ENCODE results near the gene PHB1.
"Not testable (repeated sequence)": the region's sequence is repeated elsewhere in the genome, so short reads cannot be mapped to it uniquely, and the experiment has no call there.

The PHB1 gene

DNA sequence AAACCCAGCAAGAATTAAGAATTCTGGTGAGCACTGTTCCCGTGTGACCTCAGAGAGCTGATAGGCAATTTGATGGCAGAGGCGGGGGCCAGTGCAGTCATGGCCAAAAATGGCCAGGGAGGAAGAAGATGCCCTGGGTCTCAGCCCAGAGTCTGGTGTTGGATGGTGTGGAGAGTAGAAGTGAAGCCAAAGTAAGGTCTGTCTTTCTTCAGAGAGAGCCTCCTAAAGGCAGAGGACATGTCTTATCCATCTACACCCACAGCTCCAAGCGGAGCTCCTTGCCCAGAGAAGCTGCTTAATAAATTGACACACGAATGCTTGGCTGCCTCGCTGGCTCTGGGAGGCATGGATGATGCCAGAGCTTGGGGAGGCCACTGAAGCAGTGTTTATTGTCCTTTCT lies 32.9 kb downstream of the PHB1 start:
- DNase-seq (ENCODE audit: extremely low read depth in 1 of 2, low read depth in 1 of 2) = no peak

DNA sequence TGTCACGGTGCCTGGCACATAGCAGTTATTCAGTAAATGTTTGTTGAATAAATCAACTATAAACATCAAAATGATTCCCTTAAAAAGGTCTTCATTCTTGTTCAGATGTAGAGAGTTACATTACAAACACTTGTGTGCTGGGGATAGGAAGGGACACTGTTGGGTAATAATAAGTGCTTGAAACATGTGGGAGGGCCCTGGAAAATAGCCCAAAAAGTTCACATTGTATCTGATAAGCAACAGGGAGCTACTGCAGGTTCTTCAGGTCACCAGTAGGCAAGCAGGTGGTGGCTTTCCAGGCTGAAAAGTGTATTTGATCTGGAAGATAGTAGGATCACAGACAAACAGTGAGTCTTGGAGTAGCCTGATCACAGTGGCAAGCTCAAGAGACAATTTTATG lies 33.6 kb downstream of the PHB1 start:
- no peak for DNase-seq (ENCODE audit: extremely low read depth in 1 of 2, low read depth in 1 of 2)

DNA sequence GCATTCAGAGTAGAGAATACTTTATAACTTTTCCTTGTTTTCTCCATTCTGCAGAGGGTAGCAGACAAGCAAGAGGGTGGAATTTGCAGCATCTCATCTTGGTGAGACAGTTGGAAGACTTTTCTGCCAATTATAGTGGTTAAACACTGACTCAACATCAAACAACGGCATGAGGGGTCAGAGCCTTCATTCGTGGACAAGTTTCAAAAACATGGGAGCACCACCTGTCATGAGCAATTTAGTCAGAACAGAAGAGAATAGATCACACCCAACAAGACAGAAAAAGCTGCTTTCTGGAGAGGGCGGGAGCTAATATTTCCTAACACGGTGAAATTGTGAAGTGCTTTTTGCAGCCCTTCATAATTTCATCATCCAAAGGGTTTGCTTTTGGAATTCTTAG lies 34.8 kb downstream of the PHB1 start:
- no peak for DNase-seq (ENCODE audit: extremely low read depth in 1 of 2, low read depth in 1 of 2)

DNA sequence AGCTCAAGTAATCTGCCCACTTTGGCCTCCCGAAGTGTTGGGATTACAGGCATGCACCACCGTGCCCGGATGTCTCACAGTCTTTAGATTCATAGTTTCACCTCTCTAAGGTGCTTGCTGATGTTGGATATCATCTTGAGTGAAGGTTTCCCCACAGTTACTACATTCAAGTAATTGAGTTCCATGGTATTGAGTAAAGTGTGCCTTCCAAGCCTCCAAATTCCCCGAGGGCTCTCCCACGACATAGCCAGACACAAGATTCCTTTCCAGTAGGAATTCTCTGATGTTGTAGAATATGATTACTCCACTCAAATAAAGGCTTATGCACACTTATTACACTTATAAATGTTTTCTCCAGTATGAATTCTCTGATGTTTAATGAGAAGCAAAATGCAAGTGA lies 36.4 kb downstream of the PHB1 start:
- DNase-seq (ENCODE audit: extremely low read depth in 1 of 2, low read depth in 1 of 2) = no peak

DNA sequence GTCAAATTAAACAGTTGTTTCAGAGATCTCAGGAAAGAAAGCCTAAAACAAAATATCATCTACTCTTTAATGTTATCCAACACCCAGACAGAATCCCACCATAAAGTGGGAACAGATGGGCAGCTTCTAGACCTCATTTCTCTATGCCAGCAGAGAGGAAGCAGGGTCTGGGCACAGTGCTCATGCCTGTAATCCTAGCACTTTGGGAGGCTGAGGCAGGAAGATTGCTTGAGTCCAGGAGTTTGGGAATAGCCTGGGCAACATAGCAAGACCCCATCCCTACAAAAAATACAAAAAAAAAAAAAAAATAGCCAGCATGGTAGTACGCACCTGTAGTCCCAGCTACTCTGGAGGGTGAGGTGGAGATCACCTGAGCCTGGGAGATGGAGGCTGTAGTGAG lies 39.1 kb downstream of the PHB1 start:
- DNase-seq (ENCODE audit: extremely low read depth in 1 of 2, low read depth in 1 of 2) = no peak

DNA sequence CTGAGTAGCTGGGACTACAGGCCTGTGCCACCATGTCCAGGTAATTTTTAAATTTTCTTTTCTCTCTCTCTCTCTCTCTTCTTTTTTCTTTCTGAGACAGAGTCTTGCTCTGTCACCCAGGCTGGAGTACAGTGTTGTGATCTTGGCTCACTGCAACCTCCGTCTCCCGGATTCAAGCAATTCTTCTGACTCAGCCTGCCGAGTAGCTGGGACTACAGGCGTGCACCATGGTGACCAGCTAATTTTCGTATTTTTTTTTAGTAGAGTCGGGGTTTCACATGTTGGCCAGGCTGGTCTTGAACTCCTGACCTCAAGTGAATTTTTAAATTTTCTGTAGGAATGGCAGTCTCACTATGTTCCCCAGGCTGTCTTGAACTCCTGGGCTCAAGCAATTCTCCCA lies 41.6 kb downstream of the PHB1 start:
- DNase-seq (ENCODE audit: extremely low read depth in 1 of 2, low read depth in 1 of 2) = no peak

DNA sequence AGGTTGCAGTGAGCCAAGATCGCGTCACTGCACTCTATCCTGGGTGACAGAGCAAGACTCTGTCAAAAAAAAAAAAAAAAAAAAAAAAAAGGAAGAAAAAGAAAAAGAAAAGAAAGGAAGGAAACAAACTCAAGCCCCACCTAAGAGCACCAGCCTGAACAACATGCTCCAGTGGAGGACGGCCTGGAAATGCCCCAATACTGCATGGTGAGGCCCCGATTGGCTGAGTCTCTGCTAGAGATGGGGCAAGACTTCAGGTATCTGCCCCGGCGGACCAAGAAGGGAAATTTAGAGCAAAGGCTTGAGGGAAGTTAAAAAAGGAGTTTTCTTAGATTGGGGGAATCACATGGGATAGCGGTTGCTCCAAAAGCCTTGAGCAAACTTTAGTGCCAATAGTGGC lies 42.3 kb downstream of the PHB1 start:
- DNase-seq (ENCODE audit: extremely low read depth in 1 of 2, low read depth in 1 of 2) = no peak

DNA sequence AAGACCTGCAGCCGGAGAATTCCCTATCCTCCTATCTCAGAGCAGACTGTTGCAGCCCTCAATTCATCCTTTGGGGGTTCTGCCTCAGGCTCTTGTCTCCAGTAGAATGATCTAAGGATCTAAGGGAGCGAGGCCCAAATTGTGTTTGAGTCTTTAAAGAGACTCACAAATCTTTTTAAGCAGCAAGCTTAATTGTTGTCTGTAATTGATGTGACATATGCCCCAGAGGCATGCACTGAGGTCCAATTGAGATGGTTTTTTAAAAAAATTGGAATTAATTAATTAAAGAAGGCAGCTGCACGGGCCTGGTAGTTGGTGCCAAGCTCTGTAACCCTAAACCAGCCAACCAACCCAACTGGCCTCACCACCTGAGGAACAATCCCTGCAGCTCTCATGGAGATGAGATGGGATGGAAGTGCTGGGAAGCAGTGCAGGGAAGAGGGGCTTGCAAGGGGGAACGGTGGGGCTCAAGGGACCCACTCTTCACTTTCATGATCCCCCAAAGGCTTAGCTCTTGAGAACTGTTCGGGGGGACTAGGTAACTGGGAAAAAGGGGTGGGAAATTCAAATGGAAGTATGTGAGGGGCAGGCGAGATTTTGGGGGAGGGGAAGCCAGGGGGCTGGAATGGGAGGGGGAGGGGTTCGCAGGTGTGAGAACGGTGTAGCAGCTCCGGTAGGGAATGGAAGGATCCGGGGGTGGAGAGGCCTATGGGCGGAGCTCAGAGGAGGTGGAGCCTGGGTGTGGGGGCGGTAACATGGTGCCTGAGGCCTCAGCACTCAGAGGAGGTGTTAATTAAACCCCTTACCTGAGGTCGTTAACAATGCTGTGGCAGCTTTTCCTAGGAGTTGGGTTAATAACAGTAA lies 43.5 kb downstream of the PHB1 start:
- no peak for DNase-seq (ENCODE audit: extremely low read depth in 1 of 2, low read depth in 1 of 2)

DNA sequence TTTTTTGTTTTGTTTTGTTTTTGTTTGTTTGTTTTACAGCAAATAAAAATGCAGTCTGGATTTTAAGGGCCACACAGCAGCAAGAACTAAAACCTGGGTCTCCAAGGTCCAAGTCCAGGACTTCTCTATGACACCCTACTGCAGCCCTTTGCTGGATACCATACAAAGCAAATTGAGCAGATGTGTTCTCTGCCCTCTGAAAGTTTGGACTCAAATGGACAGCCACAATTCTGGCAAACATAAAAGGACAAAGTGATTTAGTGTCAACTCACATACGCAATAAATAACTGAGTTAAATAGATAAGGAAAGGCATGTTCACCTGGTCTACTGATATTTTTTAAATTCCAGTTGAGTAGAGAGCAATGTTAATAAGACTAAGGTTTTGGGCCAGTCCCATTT lies 44.9 kb downstream of the PHB1 start:
- no peak for DNase-seq (ENCODE audit: extremely low read depth in 1 of 2, low read depth in 1 of 2)

DNA sequence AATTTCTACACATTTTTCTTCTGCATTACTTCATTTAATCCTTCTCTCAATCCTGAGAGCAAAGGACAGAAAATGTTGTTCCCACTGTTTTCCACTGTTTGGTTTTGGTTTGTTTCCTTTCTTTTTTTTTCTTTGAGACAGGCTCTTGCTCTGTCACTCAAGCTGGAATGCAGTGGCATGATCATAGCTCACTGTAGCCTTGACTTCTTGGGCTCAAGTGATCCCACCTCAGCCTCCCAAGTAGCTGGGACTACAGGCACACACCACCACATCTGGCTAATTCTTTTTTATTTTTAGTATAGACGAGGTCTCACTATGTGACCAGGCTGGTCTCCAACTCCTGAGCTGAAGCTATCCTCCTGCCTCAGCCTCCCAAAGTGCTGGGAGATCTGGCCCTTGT lies 45.6 kb downstream of the PHB1 start:
- no peak for DNase-seq (ENCODE audit: extremely low read depth in 1 of 2, low read depth in 1 of 2)

DNA sequence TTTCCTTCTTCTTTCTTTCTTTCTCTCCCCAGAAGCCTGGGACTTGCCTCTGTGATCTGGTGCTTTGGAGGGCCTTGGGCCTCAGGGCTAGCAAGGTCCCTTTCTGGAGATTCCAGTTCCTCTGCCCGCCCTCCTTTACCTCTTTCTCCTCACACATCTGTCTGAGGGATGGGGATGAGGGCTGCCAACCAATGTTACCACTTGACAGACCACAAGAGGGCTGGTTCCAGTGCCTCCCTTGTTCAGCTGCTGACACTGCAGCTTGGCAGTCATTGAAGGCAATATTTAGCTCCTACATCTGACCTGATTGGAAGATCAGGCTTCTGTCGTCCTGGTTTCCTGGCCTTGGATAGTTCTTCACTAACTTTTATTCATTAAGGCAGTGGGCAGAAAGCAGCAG lies 49.0 kb downstream of the PHB1 start:
- no peak for DNase-seq (ENCODE audit: extremely low read depth in 1 of 2, low read depth in 1 of 2)

DNA sequence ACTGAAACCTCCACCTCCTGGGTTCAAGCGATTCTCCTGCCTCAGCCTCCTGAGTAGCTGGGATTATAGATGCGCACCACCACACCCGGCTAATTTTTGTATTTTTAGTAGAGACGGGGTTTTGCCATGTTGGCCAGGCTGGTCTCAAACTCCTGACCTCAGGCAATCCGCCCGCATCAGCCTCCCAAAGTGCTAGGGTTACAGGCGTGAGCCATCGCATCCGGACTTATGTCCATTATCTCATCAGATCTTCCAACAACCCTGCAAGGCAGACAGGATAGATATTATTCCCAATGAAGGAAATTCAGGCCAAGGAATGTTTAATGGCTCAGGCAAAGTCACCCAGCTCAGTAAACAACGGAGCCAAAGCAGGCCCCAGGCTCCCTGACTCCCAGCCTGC lies 49.6 kb downstream of the PHB1 start:
- DNase-seq (ENCODE audit: extremely low read depth in 1 of 2, low read depth in 1 of 2) = not testable (repeated sequence)

DNA sequence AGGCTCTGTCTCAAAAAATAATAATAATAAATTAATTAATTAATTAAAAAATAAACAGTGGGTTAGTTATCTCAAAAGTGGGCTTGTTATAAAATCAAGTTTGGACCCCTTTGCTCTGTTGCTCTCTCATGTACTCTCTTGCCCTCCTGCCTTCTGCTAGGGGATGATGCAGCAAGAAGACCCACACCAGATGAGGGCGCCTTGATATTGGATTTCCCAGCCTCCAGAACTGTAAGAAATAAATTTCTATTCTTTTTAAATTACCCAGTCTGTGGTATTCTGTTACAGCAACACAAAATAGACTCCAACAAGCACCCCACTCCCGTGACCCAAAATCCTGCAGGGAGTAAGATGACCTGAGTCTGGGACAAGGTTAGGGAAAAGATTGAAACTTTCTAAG lies 50.6 kb downstream of the PHB1 start:
- no peak for DNase-seq (ENCODE audit: extremely low read depth in 1 of 2, low read depth in 1 of 2)

DNA sequence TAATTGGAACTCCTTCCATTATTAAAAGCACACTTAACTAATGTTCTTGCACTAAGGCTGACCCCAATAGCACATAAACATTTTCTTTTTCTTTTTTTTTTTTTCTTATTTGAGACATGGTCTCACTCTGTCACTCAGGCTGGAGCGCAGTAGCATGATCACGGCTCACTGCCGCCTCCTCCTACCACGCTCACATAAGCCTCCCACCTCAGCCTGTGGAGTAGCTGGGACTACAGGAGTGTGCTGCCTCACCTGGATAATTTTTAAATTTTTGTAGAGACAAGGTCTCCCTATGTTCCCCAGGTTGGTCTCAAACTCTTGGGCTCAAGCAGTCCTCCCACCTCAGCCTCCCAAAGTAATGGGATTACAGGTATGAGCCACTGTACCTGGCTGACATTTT lies 51.4 kb downstream of the PHB1 start:
- DNase-seq (ENCODE audit: extremely low read depth in 1 of 2, low read depth in 1 of 2) = no peak

DNA sequence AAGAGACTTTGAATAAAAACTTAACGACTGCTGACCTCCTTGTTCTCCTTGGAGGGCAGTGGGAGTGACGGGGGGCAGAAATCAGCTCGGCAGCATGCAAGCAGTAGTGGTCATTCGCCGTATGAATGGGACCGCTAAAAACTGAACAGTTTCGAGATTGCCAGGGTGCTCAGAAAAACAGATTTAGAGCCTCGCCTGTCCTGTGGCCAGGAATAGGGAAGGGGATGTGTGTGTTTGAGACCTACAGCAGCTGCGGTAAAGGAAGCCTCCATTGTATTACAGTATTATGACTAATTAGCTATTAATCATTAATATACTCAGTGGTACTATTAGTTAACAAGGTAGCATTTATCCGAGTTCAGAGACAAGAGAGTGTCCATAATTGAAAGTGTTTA lies 52.0 kb downstream of the PHB1 start:
- DNase-seq (ENCODE audit: extremely low read depth in 1 of 2, low read depth in 1 of 2) = no peak

DNA sequence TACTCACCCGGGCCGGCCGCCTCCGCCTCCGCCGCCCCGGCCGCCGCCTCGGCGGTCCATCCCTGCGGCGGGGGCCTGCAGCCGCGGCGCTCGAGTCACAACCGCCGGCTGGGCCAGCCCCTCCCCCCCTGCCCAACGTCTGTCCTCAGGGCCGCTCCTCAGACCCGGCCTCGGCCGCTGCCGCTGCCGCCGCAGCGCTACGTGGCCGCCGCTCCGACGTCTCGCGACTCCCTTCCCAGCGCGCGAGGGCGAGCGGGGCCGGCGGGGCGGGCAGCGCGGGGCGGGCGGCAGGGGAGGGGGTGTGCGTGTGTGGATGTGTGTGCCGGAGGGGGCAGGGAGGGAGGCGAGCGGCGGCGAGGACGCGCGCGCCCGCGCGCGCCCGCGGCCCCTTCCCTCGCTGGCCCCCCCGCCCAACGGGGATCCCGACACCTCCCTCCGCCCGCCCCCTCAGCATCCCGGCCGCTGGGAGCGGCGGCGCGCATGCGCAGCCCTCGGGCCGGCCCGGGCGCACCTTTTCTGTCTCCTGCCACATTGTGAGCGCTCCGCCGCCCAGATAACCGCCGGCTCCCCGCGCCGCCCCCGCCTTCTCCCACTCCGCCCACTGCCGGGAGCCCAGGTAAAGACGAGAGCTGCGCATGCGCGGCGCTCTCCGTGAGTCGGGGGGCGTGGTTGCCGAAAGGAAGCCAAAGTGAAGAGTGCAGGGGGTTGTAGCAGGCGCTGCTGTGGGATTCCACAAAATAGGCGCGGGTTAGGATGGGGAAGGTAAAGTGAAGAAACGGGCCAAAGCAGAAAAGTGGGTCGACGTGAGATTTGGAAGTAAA lies 52.6 kb downstream of the PHB1 start, which contains the start of gene ZNF652:
ZNF652 (minus strand) TSS at position 349 of the 821 bp plus-strand sequence. CDS start 44,525 bp downstream, outside the sequence.
- peak; percentile 80 to 83 for DNase-seq (ENCODE audit: extremely low read depth in 1 of 2, low read depth in 1 of 2)

DNA sequence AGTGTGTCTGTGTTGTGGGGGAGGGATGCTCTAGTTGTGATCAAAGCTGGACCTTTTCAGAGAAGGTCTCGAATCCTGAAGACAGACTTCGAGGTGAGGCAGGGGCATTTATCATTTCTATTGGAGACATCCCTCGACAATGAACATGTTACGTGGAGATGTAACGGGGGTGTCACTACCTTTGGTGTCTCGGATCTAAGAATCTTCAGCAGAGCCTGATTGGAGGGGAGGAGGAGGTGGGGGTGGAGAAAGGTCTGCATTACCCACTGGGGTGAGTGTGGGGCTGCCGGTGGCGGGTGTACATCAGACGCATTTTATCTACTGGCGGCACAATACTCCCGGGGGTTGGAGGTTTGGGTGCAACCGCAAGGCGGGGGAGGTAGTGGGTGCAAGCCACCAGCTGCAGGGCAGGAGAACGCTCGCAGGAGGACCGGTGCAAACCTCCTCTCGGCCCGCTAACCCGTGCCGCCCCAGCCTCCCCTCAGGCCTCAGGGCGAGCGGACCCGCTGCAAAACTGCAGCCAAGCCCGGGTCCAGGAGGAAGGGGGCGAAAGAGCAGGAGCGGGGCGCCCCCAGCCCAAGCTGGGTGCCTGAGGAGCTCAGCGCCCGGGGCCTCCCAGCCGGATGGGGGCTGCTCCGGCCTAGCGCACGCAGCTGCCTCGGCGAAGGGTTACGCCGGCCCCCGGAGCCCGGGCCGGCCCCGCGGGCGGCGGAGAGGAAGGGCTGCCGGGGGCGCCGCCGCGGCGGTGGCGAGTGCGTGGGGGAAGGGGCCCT lies 53.4 kb downstream of the PHB1 start:
- peak; percentile 38 to 56 for DNase-seq (ENCODE audit: extremely low read depth in 1 of 2, low read depth in 1 of 2)

DNA sequence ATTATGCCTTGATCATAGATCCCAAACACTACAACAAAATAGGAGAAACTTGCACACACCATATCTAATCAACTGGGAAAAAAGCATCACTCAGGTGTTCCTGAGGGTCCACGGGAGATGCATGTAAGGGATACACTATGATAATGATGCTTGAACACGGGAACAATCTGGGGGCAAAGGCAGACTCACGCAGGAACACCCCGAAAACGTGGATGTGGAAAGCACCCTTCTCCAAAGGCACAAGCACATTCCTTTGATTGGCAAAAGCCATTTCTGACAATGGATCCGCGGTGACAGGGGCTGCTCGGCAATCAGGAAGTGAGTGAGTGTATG lies 53.9 kb downstream of the PHB1 start:
- DNase-seq (ENCODE audit: extremely low read depth in 1 of 2, low read depth in 1 of 2) = peak in 1 of 2 donors; percentile 32

DNA sequence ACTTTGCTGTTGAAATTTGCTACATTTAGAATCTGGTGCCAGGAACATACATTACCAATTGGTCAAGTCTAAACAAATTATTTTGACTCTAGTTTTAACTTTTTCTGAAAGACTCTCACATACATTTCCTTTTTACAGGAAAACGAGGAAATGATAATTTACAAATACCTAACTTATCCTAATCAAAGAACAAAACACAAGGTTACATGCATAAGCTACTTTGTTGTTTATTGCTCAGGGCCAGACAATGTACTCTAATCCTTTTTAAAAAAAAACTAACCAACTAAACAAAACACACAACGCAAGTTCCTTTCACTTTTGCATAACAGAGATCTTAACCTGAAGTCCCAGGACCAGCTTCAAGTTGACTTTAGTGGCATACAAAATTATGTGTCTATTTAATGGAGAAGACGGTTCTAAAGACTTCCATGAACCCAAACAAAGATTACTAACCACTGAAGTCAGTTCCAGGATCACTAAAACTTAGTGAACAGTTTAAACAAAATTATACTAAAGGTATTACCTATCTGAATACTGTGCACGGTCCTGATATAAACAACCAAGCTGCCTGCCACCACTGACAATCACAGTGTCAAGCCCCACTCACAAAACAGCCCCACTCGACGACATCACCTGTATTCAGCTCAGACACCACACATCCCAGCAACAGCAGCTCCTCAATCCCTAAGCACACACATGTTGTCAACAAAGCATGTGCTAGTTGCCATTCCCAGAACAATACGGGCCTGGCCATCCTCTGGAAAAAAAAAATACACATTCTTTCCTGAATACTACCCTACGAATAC lies 54.5 kb downstream of the PHB1 start:
- DNase-seq (ENCODE audit: extremely low read depth in 1 of 2, low read depth in 1 of 2) = no peak

DNA sequence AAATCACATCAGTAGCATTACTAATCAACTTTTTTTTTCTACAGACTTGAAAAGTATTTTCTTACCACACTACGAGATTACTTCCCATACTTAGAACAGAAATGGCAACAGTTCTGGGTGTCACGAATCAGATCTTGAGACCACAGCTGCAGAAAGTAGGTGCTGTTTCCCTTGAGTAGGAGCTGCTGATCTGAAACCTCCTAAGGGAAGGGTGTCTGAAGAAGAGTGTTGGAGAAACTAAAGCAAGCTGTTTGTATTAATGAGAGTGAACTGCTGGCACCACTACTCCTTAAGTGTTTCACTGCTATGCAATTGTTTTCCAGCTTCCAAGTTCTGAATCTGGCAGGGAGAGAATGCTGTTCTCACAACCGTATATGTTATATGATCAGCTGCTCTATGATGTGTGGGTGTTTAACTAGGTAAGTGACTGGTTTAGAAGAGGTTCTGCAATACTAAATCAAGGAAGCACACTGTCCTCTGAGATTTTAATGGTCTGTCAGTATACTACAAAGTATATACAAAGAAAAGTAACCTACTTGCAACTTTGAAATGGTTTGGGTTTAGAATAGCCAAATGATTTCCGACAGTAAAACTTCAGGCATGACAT lies 55.9 kb downstream of the PHB1 start:
- DNase-seq (ENCODE audit: extremely low read depth in 1 of 2, low read depth in 1 of 2) = no peak
